HepG2 (cell line): ENCODE measurements around the gene GFER. TPM values are rescaled to one million over a fixed set of nuclear protein-coding genes. Genes with fewer than 3 reads are reported as not detected.
A peak's percentile ranks its signal among the peaks of the same experiment; 100 is the strongest.

Experiments used
- CCAR2 ChIP-seq: fragments of 200-400 bp; formaldehyde crosslinking; optimal IDR thresholded peaks from 2 replicates; pipeline ENCODE3; 2018; ENCODE audit warnings: low read depth, mild to moderate bottlenecking, low read length, moderate library complexity
- HMG20A ChIP-seq: IDR thresholded peaks from 2 replicates; pipeline ENCODE4 v1.6.1; 2016; ENCODE audit warnings: borderline replicate concordance
- KLF15 ChIP-seq: sonication (generic); formaldehyde crosslinking; IDR thresholded peaks from 2 replicates; pipeline ENCODE4 v1.8.1; 2023; ENCODE audit warnings: borderline replicate concordance, mild to moderate bottlenecking, inconsistent platforms, missing genetic modification reagents, mixed read lengths
- MIER3 ChIP-seq: IDR thresholded peaks from 2 replicates; pipeline ENCODE4 v1.6.1; 2016; ENCODE audit warnings: missing compliant biosample characterization, borderline replicate concordance
- MIXL1 ChIP-seq: IDR thresholded peaks from 2 replicates; pipeline ENCODE4 v1.6.1; 2016
- MYC ChIP-seq: sonication (generic); formaldehyde crosslinking; IDR thresholded peaks from 2 replicates; pipeline ENCODE4 v1.9.0; 2021; ENCODE audit warnings: missing genetic modification reagents, borderline replicate concordance
- NR2F1 ChIP-seq, 2 experiments: fragments of 450-650 bp in 1 of 2; formaldehyde crosslinking in 1 of 2; IDR thresholded peaks; 2 replicates each; pipeline versions ENCODE4 v1.5.0 to v1.6.1; 2016 to 2020; ENCODE audit warnings: mild to moderate bottlenecking in 1 of 2, missing compliant biosample characterization in 1 of 2, missing genetic modification reagents in 1 of 2, moderate library complexity in 1 of 2
- REXO4 ChIP-seq: sonication (generic); formaldehyde crosslinking; IDR thresholded peaks from 2 replicates; pipeline ENCODE4 v1.8.0; 2022; ENCODE audit warnings: missing genetic modification reagents, mild to moderate bottlenecking, borderline replicate concordance
- SP4 ChIP-seq: sonication (generic); formaldehyde crosslinking; IDR thresholded peaks from 2 replicates; pipeline ENCODE4 v1.8.1; 2023; ENCODE audit warnings: mild to moderate bottlenecking, missing genetic modification reagents
- ZBTB46 ChIP-seq: sonication (generic); formaldehyde crosslinking; IDR thresholded peaks from 2 replicates; pipeline ENCODE4 v1.4.0; 2020; ENCODE audit warnings: mild to moderate bottlenecking, missing genetic modification reagents, borderline replicate concordance
- ZFP82 ChIP-seq: sonication (generic); formaldehyde crosslinking; IDR thresholded peaks from 2 replicates; pipeline ENCODE4 v1.5.1; 2020; ENCODE audit warnings: mild to moderate bottlenecking, missing genetic modification reagents, borderline replicate concordance
- ZNF136 ChIP-seq: sonication (generic); formaldehyde crosslinking; IDR thresholded peaks from 2 replicates; pipeline ENCODE4 v1.8.1; 2022; ENCODE audit warnings: low read depth, mild to moderate bottlenecking, moderate library complexity, missing genetic modification reagents
- ZNF274 ChIP-seq: sonication (generic); formaldehyde crosslinking; IDR thresholded peaks from 2 replicates; pipeline ENCODE4 v1.5.1; 2020; ENCODE audit warnings: mild to moderate bottlenecking, missing genetic modification reagents
- ZNF580 ChIP-seq: IDR thresholded peaks from 2 replicates; pipeline ENCODE4 v1.6.1; 2016; ENCODE audit warnings: low read depth, borderline replicate concordance
- ZNF672 ChIP-seq: sonication (generic); formaldehyde crosslinking; IDR thresholded peaks from 2 replicates; pipeline ENCODE4 v1.8.1; 2022; ENCODE audit warnings: missing genetic modification reagents
- polyA plus RNA-seq, 8 experiments: library from polyadenylated mRNA; depleted of rRNA in 3 of 8; stranded (reverse) in 7 of 8; unstranded in 1 of 8; fragments of >200 nt; fragmentation: Illumina TruSeq in 4 of 8; extraction: Trizol in 4 of 8; gene quantifications; 2 replicates each; pipeline versions ENCODE4 v1.2.1 to v1.2.3, GENCODE V29; 2011 to 2016; ENCODE audit warnings: low read depth in 4 of 8, missing spikeins in 1 of 8, mixed read lengths in 1 of 8; ENCODE audit not compliant: insufficient read depth in 1 of 8
- total RNA-seq, 5 experiments: library from RNA; depleted of rRNA; stranded (reverse); fragments of >200 nt; fragmentation: Illumina TruSeq; extraction: Trizol; gene quantifications; 2 replicates each; pipeline ENCODE4 v1.2.3, GENCODE V29; 2016; ENCODE audit warnings: low read depth in 1 of 5

Gene GFER
- total and polyA plus RNA-seq, 2 of the 13 experiments (the other 11 are each of a cell fraction or from before 2014, with no cell fraction given): 28.6 to 71.7 TPM

GRCh38 chr16:1960665-1961630 is 23.0 kb upstream of the GFER start (continued):
- TF ChIP-seq CCAR2 (no peak), NR2F1 (CRISPR knock-in tag; IDR thresholded peaks at IDR 0.05) (no peak), MYC (peak; percentile 34; the same call in 1 of the 2 replicates), MIER3 (CRISPR knock-in tag) (no peak), ZFP82 (CRISPR knock-in tag) (no peak), MIXL1 (CRISPR knock-in tag) (no peak), SP4 (CRISPR knock-in tag) (no peak), HMG20A (CRISPR knock-in tag) (no peak), ZNF136 (no peak), KLF15 (CRISPR knock-in tag) (no peak), REXO4 (CRISPR knock-in tag) (no peak), ZNF274 (CRISPR knock-in tag) (no peak), ZBTB46 (CRISPR knock-in tag) (no peak), ZNF672 (CRISPR knock-in tag) (no peak), ZNF580 (CRISPR knock-in tag) (no peak; the same call in 1 of the 2 replicates)
